ENCODE data around the gene CDH23. TPM values are rescaled to one million over a fixed set of nuclear protein-coding genes. Genes with fewer than 3 reads are reported as not detected.

CDH23 gene
- polyA plus RNA-seq, 1 donor from 2014 or later, result 6.6 TPM

DNA sequence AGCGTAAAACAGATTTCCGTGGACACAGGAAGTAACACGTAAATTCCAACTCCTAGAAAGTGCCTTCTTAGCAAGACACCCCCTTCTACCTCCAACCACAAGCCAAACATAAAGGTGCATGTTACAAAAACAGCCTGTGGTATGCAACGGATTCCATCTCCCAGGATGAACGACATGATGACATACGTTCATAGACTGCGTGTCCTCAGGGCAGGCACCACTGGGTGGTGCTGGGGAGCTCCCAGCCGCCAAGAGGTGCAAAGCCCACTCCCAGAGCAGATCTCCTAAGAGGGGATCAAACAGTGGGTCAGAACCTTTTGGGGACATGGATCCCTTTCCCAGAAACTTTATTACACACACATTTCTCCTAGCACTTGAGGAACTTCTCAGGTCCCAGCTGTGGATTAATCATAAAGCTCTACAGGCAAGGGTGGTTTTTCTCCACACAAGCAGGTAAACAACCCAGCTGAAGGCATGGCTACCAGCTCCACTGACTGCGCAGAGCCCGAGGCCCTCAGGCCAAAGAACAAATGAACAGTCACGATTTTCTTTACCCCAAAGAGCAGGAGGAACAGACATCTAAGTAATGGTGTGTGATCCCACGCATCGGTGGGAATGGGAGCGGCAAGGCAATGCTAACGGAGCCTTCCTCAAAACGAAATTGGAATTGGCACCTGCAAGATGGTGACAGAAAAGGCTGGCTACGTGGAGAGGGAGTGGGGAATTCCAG, 440.5 kb downstream of the CDH23 start:
- no peaks in the 10 kb centered on the region for H3K9me3 ChIP-seq (ENCODE audit: low read length)
- H3K27ac ChIP-seq (ENCODE audit: low read length), result peak overlapping the region; percentile 99
- TF ChIP-seq SMC3 (conservative IDR thresholded peaks at IDR 0.05; ENCODE audit: poor library complexity) (peak; percentile 67), EZH2 (IDR thresholded peaks at IDR 0.05; ENCODE audit: borderline replicate concordance, insufficient read depth, low read length, poor library complexity, severe bottlenecking) (no peak), POLR2AphosphoS5 (IDR thresholded peaks at IDR 0.05) (no peak), TAF1 (IDR thresholded peaks at IDR 0.05; ENCODE audit: low read depth) (no peak), MXI1 (conservative IDR thresholded peaks at IDR 0.05; ENCODE audit: poor library complexity, severe bottlenecking) (no peak), RAD21 (conservative IDR thresholded peaks at IDR 0.05) (peak; percentile 55)
- TF ChIP-seq, protein P1, sequence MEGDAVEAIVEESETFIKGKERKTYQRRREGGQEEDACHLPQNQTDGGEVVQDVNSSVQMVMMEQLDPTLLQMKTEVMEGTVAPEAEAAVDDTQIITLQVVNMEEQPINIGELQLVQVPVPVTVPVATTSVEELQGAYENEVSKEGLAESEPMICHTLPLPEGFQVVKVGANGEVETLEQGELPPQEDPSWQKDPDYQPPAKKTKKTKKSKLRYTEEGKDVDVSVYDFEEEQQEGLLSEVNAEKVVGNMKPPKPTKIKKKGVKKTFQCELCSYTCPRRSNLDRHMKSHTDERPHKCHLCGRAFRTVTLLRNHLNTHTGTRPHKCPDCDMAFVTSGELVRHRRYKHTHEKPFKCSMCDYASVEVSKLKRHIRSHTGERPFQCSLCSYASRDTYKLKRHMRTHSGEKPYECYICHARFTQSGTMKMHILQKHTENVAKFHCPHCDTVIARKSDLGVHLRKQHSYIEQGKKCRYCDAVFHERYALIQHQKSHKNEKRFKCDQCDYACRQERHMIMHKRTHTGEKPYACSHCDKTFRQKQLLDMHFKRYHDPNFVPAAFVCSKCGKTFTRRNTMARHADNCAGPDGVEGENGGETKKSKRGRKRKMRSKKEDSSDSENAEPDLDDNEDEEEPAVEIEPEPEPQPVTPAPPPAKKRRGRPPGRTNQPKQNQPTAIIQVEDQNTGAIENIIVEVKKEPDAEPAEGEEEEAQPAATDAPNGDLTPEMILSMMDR (IDR thresholded peaks at IDR 0.05; ENCODE audit: poor library complexity, severe bottlenecking), result peak; percentile 63
- TF ChIP-seq, protein P2, sequence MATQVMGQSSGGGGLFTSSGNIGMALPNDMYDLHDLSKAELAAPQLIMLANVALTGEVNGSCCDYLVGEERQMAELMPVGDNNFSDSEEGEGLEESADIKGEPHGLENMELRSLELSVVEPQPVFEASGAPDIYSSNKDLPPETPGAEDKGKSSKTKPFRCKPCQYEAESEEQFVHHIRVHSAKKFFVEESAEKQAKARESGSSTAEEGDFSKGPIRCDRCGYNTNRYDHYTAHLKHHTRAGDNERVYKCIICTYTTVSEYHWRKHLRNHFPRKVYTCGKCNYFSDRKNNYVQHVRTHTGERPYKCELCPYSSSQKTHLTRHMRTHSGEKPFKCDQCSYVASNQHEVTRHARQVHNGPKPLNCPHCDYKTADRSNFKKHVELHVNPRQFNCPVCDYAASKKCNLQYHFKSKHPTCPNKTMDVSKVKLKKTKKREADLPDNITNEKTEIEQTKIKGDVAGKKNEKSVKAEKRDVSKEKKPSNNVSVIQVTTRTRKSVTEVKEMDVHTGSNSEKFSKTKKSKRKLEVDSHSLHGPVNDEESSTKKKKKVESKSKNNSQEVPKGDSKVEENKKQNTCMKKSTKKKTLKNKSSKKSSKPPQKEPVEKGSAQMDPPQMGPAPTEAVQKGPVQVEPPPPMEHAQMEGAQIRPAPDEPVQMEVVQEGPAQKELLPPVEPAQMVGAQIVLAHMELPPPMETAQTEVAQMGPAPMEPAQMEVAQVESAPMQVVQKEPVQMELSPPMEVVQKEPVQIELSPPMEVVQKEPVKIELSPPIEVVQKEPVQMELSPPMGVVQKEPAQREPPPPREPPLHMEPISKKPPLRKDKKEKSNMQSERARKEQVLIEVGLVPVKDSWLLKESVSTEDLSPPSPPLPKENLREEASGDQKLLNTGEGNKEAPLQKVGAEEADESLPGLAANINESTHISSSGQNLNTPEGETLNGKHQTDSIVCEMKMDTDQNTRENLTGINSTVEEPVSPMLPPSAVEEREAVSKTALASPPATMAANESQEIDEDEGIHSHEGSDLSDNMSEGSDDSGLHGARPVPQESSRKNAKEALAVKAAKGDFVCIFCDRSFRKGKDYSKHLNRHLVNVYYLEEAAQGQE (IDR thresholded peaks at IDR 0.05; ENCODE audit: borderline replicate concordance), result no peak
- no peaks in the 10 kb centered on the region for H3K9me2 ChIP-seq (ENCODE audit: insufficient read depth, low read length)
- H2AFZ ChIP-seq (ENCODE audit: low read depth, low read length), result no peak overlapping the region
- H3K27me3 ChIP-seq (ENCODE audit: insufficient read depth, low read depth, low read length), result no peaks in the 10 kb centered on the region
- peak overlapping the region; percentile 44 for H3K9ac ChIP-seq (ENCODE audit: low read length)
- no peak overlapping the region for H3K4me2 ChIP-seq (ENCODE audit: low read length)
- H3K36me3 ChIP-seq (ENCODE audit: insufficient read depth, low read length), result no peaks in the 10 kb centered on the region
- peak overlapping the region; percentile 34 for H3K4me3 ChIP-seq (ENCODE audit: low read length)
- peaks cover 79% of the 10 kb centered on the region for H3K79me2 ChIP-seq (replicated peaks; ENCODE audit: insufficient read depth, low read length)
- peaks cover 16% of the 10 kb centered on the region for H3F3A ChIP-seq (ENCODE audit: insufficient read depth, low read length, poor library complexity, severe bottlenecking)
- no peaks in the 10 kb centered on the region for H4K20me1 ChIP-seq (ENCODE audit: insufficient read depth)

DNA sequence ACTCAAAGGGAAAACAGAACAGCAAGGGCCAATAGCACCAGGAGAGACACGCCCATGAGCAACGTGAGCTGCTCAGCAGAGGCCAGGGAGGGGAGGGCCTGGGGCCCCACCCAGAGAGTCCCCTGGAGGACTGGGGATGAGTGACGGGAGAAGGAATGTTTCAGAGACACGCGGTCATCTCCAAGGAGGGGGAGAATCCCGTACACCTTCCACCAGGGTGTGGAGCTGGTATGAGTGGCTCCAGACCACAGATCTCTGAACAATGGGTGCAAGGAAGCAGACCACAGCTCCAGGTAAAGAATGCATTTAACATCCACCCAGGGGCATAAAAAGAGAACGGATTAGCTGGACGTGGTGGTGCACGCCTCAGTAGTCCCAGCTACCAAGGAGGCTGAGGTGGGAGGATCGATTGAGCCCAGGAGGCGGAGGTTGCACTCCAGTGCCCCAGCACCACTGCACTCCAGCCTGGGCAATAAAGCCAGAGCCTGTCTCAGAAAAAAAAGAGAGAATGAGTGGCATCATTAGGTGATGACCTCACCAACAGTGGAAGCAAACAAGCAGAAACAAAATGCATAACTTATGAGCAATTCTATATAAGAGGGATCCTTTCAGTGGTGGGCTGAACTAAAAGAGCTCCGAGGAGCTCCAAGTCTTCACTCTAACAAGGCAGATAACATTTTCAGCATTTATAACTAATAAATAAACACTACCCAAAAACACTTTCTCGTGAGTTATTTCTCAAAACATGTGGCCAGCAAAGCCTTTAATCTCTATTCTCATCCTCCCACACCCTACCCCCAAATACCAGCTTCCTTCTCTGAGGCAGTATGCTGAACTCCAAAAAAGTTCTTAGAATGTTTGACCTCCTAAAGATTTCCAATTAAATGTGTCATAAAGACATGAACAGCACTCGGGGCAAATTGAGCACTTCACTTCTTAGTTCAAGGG, 441.8 kb downstream of the CDH23 start:
- H3K9ac ChIP-seq (ENCODE audit: low read length), result peak overlapping the region; percentile 85
- H3K9me3 ChIP-seq (ENCODE audit: low read length), result no peaks in the 10 kb centered on the region
- no peak overlapping the region for H3K4me2 ChIP-seq (ENCODE audit: low read length)
- H3K79me2 ChIP-seq (replicated peaks; ENCODE audit: insufficient read depth, low read length), result peaks cover 79% of the 10 kb centered on the region
- no peaks in the 10 kb centered on the region for H3K9me2 ChIP-seq (ENCODE audit: insufficient read depth, low read length)
- no peaks in the 10 kb centered on the region for H4K20me1 ChIP-seq (ENCODE audit: insufficient read depth)
- TF ChIP-seq, protein P2 (IDR thresholded peaks at IDR 0.05; ENCODE audit: borderline replicate concordance), result no peak
- TF ChIP-seq TAF1 (IDR thresholded peaks at IDR 0.05; ENCODE audit: low read depth) (no peak), RAD21 (conservative IDR thresholded peaks at IDR 0.05) (no peak), POLR2AphosphoS5 (IDR thresholded peaks at IDR 0.05) (no peak), MXI1 (conservative IDR thresholded peaks at IDR 0.05; ENCODE audit: poor library complexity, severe bottlenecking) (no peak), EP300 (conservative IDR thresholded peaks at IDR 0.05; ENCODE audit: poor library complexity, severe bottlenecking) (no peak), EZH2 (IDR thresholded peaks at IDR 0.05; ENCODE audit: borderline replicate concordance, insufficient read depth, low read length, poor library complexity, severe bottlenecking) (no peak), SMC3 (conservative IDR thresholded peaks at IDR 0.05; ENCODE audit: poor library complexity) (no peak)
- TF ChIP-seq, protein P1 (IDR thresholded peaks at IDR 0.05; ENCODE audit: poor library complexity, severe bottlenecking), result no peak
- peaks cover 19% of the 10 kb centered on the region for H3F3A ChIP-seq (ENCODE audit: insufficient read depth, low read length, poor library complexity, severe bottlenecking)
- peak overlapping the region; percentile 63 for H3K4me3 ChIP-seq (ENCODE audit: low read length)
- H2AFZ ChIP-seq (ENCODE audit: low read depth, low read length), result no peak overlapping the region
- H3K27me3 ChIP-seq (ENCODE audit: insufficient read depth, low read depth, low read length), result no peaks in the 10 kb centered on the region
- peak overlapping the region; percentile 99 for H3K27ac ChIP-seq (ENCODE audit: low read length)
- no peaks in the 10 kb centered on the region for H3K36me3 ChIP-seq (ENCODE audit: insufficient read depth, low read length)

All from neural cell (in vitro differentiated cells).